H9 (cell line): ENCODE results near the gene PKDCC. TPM values are rescaled to one million over a fixed set of nuclear protein-coding genes. Genes with fewer than 3 reads are reported as not detected.

Source experiments
- DNase-seq: peaks from one replicate; pipeline ENCODE4 v3.0.0-alpha.2; 2017
- H2AFZ ChIP-seq: one replicate; pipeline ENCODE4 v1.6.1; 2013; ENCODE audit warnings: mild to moderate bottlenecking, low read length, control low read depth, moderate library complexity
- H2AK5ac ChIP-seq: 2 replicates; pipeline ENCODE4 v1.6.1; 2013; ENCODE audit warnings: low read length, control low read depth, mixed read lengths; ENCODE audit not compliant: insufficient read length
- H2BK120ac ChIP-seq: one replicate; pipeline ENCODE4 v1.6.1; 2013; ENCODE audit warnings: low read depth, mild to moderate bottlenecking, low read length, control low read depth, inconsistent platforms; ENCODE audit not compliant: poor library complexity, severe bottlenecking
- H2BK12ac ChIP-seq: 2 replicates; pipeline ENCODE4 v1.6.1; 2013; ENCODE audit warnings: low read length, control low read depth, mixed read lengths, low read depth; ENCODE audit not compliant: insufficient read length
- H2BK15ac ChIP-seq: 2 replicates; pipeline ENCODE4 v1.6.1; 2013; ENCODE audit warnings: low read depth, low read length, control low read depth
- H2BK20ac ChIP-seq: one replicate; pipeline ENCODE4 v1.6.1; 2013; ENCODE audit warnings: low read depth, mild to moderate bottlenecking, low read length, control low read depth, inconsistent platforms; ENCODE audit not compliant: poor library complexity, severe bottlenecking
- H2BK5ac ChIP-seq: 2 replicates; pipeline ENCODE4 v1.6.1; 2013; ENCODE audit warnings: low read length, control low read depth, mixed read lengths; ENCODE audit not compliant: insufficient read length
- H3K14ac ChIP-seq: 2 replicates; pipeline ENCODE4 v1.6.1; 2013; ENCODE audit warnings: low read length, control low read depth; ENCODE audit not compliant: insufficient read depth
- H3K18ac ChIP-seq: 2 replicates; pipeline ENCODE4 v1.6.1; 2013; ENCODE audit warnings: low read depth, mild to moderate bottlenecking, mixed read lengths, low read length, control low read depth; ENCODE audit not compliant: insufficient read length
- H3K23ac ChIP-seq: 2 replicates; pipeline ENCODE4 v1.6.1; 2013; ENCODE audit warnings: low read length, control low read depth, mixed read lengths, low read depth; ENCODE audit not compliant: insufficient read length
- H3K23me2 ChIP-seq: 2 replicates; pipeline ENCODE4 v1.6.1; 2013; ENCODE audit warnings: low read depth, mild to moderate bottlenecking, mixed read lengths, low read length, control low read depth; ENCODE audit not compliant: insufficient read length, poor library complexity, severe bottlenecking
- H3K27ac ChIP-seq: 2 replicates; pipeline ENCODE4 v1.5.1; 2013; ENCODE audit warnings: low read length, control low read depth, mixed read lengths, low read depth; ENCODE audit not compliant: insufficient read length
- H3K27me3 ChIP-seq: 2 replicates; pipeline ENCODE4 v1.6.1; 2013; ENCODE audit warnings: low read length, control low read depth, inconsistent platforms; ENCODE audit not compliant: insufficient read depth
- H3K4ac ChIP-seq: 2 replicates; pipeline ENCODE4 v1.6.1; 2013; ENCODE audit warnings: low read depth, mild to moderate bottlenecking, control low read depth, inconsistent platforms, low read length, moderate library complexity
- H3K4me1 ChIP-seq: 2 replicates; pipeline ENCODE4 v1.6.1; 2013; ENCODE audit warnings: low read length, control low read depth, inconsistent platforms; ENCODE audit not compliant: insufficient read depth
- H3K4me2 ChIP-seq: 2 replicates; pipeline ENCODE4 v1.6.1; 2013; ENCODE audit warnings: low read length, control low read depth, mixed read lengths; ENCODE audit not compliant: insufficient read length, insufficient read depth
- H3K56ac ChIP-seq: 2 replicates; pipeline ENCODE4 v1.6.1; 2013; ENCODE audit warnings: low read depth, mild to moderate bottlenecking, mixed read lengths, low read length, control low read depth; ENCODE audit not compliant: insufficient read length
- H3K79me1 ChIP-seq: 2 replicates; pipeline ENCODE4 v1.6.1; 2013; ENCODE audit warnings: low read depth, mild to moderate bottlenecking, moderate library complexity, low read length, control low read depth, inconsistent platforms; ENCODE audit not compliant: insufficient read depth, poor library complexity, severe bottlenecking
- H3K79me2 ChIP-seq: 2 replicates; pipeline ENCODE4 v1.6.1; 2013; ENCODE audit warnings: low read length, control low read depth, inconsistent platforms; ENCODE audit not compliant: insufficient read depth
- H3K9ac ChIP-seq: 2 replicates; pipeline ENCODE4 v1.6.1; 2013; ENCODE audit warnings: low read length, control low read depth, mixed read lengths; ENCODE audit not compliant: insufficient read length; ENCODE audit errors: extremely low read depth
- H3K9me3 ChIP-seq: one replicate; pipeline ENCODE4 v1.6.1; 2013; ENCODE audit warnings: low read depth, low read length, inconsistent platforms; ENCODE audit not compliant: control insufficient read depth
- H3T11ph ChIP-seq: one replicate; pipeline ENCODE4 v1.6.1; 2013; ENCODE audit warnings: mild to moderate bottlenecking, low read length, control low read depth, inconsistent platforms
- H4K20me1 ChIP-seq: one replicate; pipeline ENCODE4 v1.6.1; 2013; ENCODE audit not compliant: control insufficient read depth, insufficient read length, insufficient read depth
- H4K5ac ChIP-seq: 2 replicates; pipeline ENCODE4 v1.6.1; 2013; ENCODE audit warnings: low read depth, mild to moderate bottlenecking, mixed read lengths, low read length, control low read depth; ENCODE audit not compliant: insufficient read length
- H4K8ac ChIP-seq: replicated peaks from 2 replicates; pipeline ENCODE4 v1.6.1; 2013; ENCODE audit warnings: low read length, control low read depth, mixed read lengths, low read depth; ENCODE audit not compliant: insufficient read length
- H4K91ac ChIP-seq: 2 replicates; pipeline ENCODE4 v1.6.1; 2013; ENCODE audit warnings: low read depth, mild to moderate bottlenecking, moderate library complexity, mixed read lengths, low read length, control low read depth; ENCODE audit not compliant: insufficient read length
- H3K27ac Mint-ChIP-seq, 3 experiments: 2 replicates in 2 of 3; 3 replicates in 1 of 3; pipeline ENCODE4 v1.8.0; 2020 to 2021; ENCODE audit warnings: mixed read lengths in 3 of 3, mild to moderate bottlenecking in 1 of 3, moderate library complexity in 1 of 3
- H3K27me3 Mint-ChIP-seq: 2 replicates; pipeline ENCODE4 v1.8.0; 2021; ENCODE audit warnings: low read depth, mild to moderate bottlenecking, moderate library complexity, mixed read lengths
- H3K36me3 Mint-ChIP-seq, 3 experiments: 2 replicates in 2 of 3; 3 replicates in 1 of 3; pipeline ENCODE4 v1.8.0; 2020 to 2021; ENCODE audit warnings: low read depth in 3 of 3, mixed read lengths in 3 of 3; ENCODE audit not compliant: insufficient read depth in 1 of 3
- H3K4me1 Mint-ChIP-seq, 2 experiments: 2 replicates each; pipeline ENCODE4 v1.8.0; 2020; ENCODE audit warnings: mixed read lengths in 2 of 2
- H3K4me3 Mint-ChIP-seq, 2 experiments: 2 replicates in 1 of 2; 3 replicates in 1 of 2; pipeline ENCODE4 v1.8.0; 2020 to 2021; ENCODE audit warnings: mild to moderate bottlenecking in 2 of 2, mixed read lengths in 2 of 2, moderate library complexity in 1 of 2
- H3K9me3 Mint-ChIP-seq, 2 experiments: 2 replicates in 1 of 2; 3 replicates in 1 of 2; pipeline ENCODE4 v1.8.0; 2020; ENCODE audit warnings: mild to moderate bottlenecking in 2 of 2, mixed read lengths in 2 of 2, moderate library complexity in 1 of 2
- WGBS: extraction: QIAGEN DNeasy Blood & Tissue Kit; methylation state at CpG from one replicate; pipeline ENCODE4 v1.1.7; 2013; ENCODE audit warnings: missing lambda C conversion rate, low lambda C conversion rate, mixed read lengths; ENCODE audit not compliant: insufficient read length; ENCODE audit errors: extremely low coverage; 5-methylcytosine and 5-hydroxymethylcytosine counted together
- total RNA-seq: library from RNA; stranded (reverse); gene quantifications from 2 replicates; pipeline ENCODE4 v1.2.1, GENCODE V29; 2021
- TF ChIP-seq, protein P1 (sequence below): fragments of 200-600 bp; sonication (generic); conservative IDR thresholded peaks from 3 replicates; pipeline ENCODE4 v1.8.0; 2021; ENCODE audit warnings: antibody characterized with exemption, mild to moderate bottlenecking

The PKDCC gene
- total RNA-seq, 1 experiment from 2014 or later = 134 TPM

GRCh38 chr2:42012137-42012536, 35.7 kb upstream of the PKDCC start:
- TF ChIP-seq, protein P1, sequence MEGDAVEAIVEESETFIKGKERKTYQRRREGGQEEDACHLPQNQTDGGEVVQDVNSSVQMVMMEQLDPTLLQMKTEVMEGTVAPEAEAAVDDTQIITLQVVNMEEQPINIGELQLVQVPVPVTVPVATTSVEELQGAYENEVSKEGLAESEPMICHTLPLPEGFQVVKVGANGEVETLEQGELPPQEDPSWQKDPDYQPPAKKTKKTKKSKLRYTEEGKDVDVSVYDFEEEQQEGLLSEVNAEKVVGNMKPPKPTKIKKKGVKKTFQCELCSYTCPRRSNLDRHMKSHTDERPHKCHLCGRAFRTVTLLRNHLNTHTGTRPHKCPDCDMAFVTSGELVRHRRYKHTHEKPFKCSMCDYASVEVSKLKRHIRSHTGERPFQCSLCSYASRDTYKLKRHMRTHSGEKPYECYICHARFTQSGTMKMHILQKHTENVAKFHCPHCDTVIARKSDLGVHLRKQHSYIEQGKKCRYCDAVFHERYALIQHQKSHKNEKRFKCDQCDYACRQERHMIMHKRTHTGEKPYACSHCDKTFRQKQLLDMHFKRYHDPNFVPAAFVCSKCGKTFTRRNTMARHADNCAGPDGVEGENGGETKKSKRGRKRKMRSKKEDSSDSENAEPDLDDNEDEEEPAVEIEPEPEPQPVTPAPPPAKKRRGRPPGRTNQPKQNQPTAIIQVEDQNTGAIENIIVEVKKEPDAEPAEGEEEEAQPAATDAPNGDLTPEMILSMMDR = no peak
- Mint-ChIP-seq H3K4me1 (peaks cover 0 to 8% of the 10 kb centered on the region in 2 experiments; a peak in 2 of 4 replicates), H3K9me3 (peaks cover 20 to 21% of the 10 kb centered on the region in 2 experiments; a peak in 4 of 5 replicates), H3K4me3 (no peak overlapping the region), H3K36me3 (peaks cover 7 to 19% (median 10%) of the 10 kb centered on the region in 3 experiments), H3K27me3 (no peaks in the 10 kb centered on the region; the same call in 1 of the 2 replicates), H3K27ac (no peak overlapping the region)
- H3K56ac ChIP-seq = no peak overlapping the region
- no peak overlapping the region for H2BK120ac ChIP-seq
- H3K79me2 ChIP-seq = no peaks in the 10 kb centered on the region
- no peak overlapping the region for H3K9ac ChIP-seq
- no peak overlapping the region for H4K8ac ChIP-seq
- H3K4me1 ChIP-seq = no peaks in the 10 kb centered on the region
- H3K79me1 ChIP-seq = no peaks in the 10 kb centered on the region
- no peak overlapping the region for H3K4me2 ChIP-seq
- H3K23me2 ChIP-seq = no peaks in the 10 kb centered on the region
- H3K9me3 ChIP-seq = no peaks in the 10 kb centered on the region
- no peak overlapping the region for H2BK20ac ChIP-seq
- no peak overlapping the region for H4K91ac ChIP-seq
- H4K5ac ChIP-seq = no peak overlapping the region
- H2AK5ac ChIP-seq = no peak overlapping the region
- H3K27me3 ChIP-seq = no peaks in the 10 kb centered on the region
- WGBS = no CpG with 5 or more reads among the region's 1 CpG
- H2BK15ac ChIP-seq = no peak overlapping the region
- no peak for DNase-seq
- H2AFZ ChIP-seq = no peak overlapping the region
- no peak overlapping the region for H3T11ph ChIP-seq
- no peak overlapping the region for H3K4ac ChIP-seq
- no peak overlapping the region for H3K23ac ChIP-seq
- H4K20me1 ChIP-seq = no peaks in the 10 kb centered on the region
- no peak overlapping the region for H2BK5ac ChIP-seq
- no peak overlapping the region for H3K27ac ChIP-seq
- no peak overlapping the region for H2BK12ac ChIP-seq
- H3K18ac ChIP-seq = no peak overlapping the region
- no peak overlapping the region for H3K14ac ChIP-seq
